Vagina (tissue), 2 donors: ENCODE results near the gene EPHA3. TPM values are rescaled to one million over a fixed set of nuclear protein-coding genes. Genes with fewer than 3 reads are reported as not detected.

ENCODE experiments used
- DNase-seq, 2 donors: peaks; one replicate each; pipeline ENCODE4 v3.0.0-alpha.2; 2017; ENCODE audit errors: extremely low spot score in 2 of 2
- H3K27ac ChIP-seq: fragments of 200-600 bp; sonication (generic); one replicate; pipeline ENCODE4 v1.5.1; 2019
- H3K27me3 ChIP-seq: fragments of 200-600 bp; sonication (generic); one replicate; pipeline ENCODE4 v1.5.1; 2019
- H3K36me3 ChIP-seq, 2 donors: fragments of 200-600 bp; sonication (generic); one replicate each; pipeline ENCODE4 v1.5.1; 2017 to 2019
- H3K4me1 ChIP-seq: fragments of 200-600 bp; sonication (generic); one replicate; pipeline ENCODE4 v1.5.1; 2019
- H3K4me3 ChIP-seq, 2 donors: fragments of 200-600 bp; sonication (generic); 1 replicate in 1 of 2; 2 replicates in 1 of 2; pipeline ENCODE4 v1.5.1; 2016 to 2019
- H3K9me3 ChIP-seq: fragments of 200-600 bp; sonication (generic); one replicate; pipeline ENCODE4 v1.5.1; 2019
- CTCF ChIP-seq, 3 experiments: fragments of 450-650 bp in 2 of 3; fragments of 200-600 bp in 1 of 3; sonication (generic) in 1 of 3; IDR thresholded peaks; one replicate each; pipeline ENCODE4 v1.5.1; 2017 to 2019; ENCODE audit warnings: antibody characterized with exemption in 3 of 3, mild to moderate bottlenecking in 2 of 3, moderate library complexity in 2 of 3
- POLR2A ChIP-seq, 2 donors: fragments of 450-650 bp; IDR thresholded peaks; one replicate each; pipeline ENCODE4 v1.6.1; 2017; ENCODE audit warnings: antibody characterized with exemption in 2 of 2, mild to moderate bottlenecking in 2 of 2, moderate library complexity in 2 of 2
- POLR2AphosphoS5 ChIP-seq, 2 donors: sonication (generic); formaldehyde crosslinking; IDR thresholded peaks; one replicate each; pipeline ENCODE4 v1.9.0; 2017; ENCODE audit warnings: antibody characterized with exemption in 2 of 2, mild to moderate bottlenecking in 2 of 2, low read depth in 1 of 2; ENCODE audit not compliant: insufficient read depth in 1 of 2
- intact Hi-C: fragments of 100-400 bp; cut with DNase I; formaldehyde crosslinking; loops from one replicate; pipeline ENCODE4 v1.15.1; 2023
- total RNA-seq: library from RNA; depleted of rRNA; stranded (reverse); fragments of >200 nt; gene quantifications from one replicate; pipeline ENCODE4 v1.2.3, GENCODE V29; 2016

The EPHA3 gene
- total RNA-seq, 1 donor from 2014 or later = 24.1 TPM

- Histone ChIP-seq H3K27ac (no peak overlapping the region), H3K36me3 (no peaks in the 10 kb centered on the region), H3K9me3 (no peaks in the 10 kb centered on the region), H3K4me1 (peaks cover 6% of the 10 kb centered on the region), H3K4me3 (no peak overlapping the region), H3K27me3 (no peaks in the 10 kb centered on the region)
- intact Hi-C loops = no loop called here
- TF ChIP-seq POLR2AphosphoS5 (IDR thresholded peaks at IDR 0.05; ENCODE audit: insufficient read depth in 1 of 2, low read depth in 1 of 2) (no peak), CTCF (IDR thresholded peaks at IDR 0.05) (no peak), POLR2A (IDR thresholded peaks at IDR 0.05) (no peak)
- no peak for DNase-seq
Observed at GRCh38 chr3:89234620-89235019, 127.2 kb downstream of the EPHA3 start.

GRCh38 chr3:89238846-89239245 is 131.4 kb downstream of the EPHA3 start:
- no peaks in the 10 kb centered on the region for H3K36me3 ChIP-seq
- H3K27me3 ChIP-seq = no peaks in the 10 kb centered on the region
- no peak overlapping the region for H3K4me3 ChIP-seq
- H3K9me3 ChIP-seq = no peaks in the 10 kb centered on the region
- H3K4me1 ChIP-seq = peaks cover 6% of the 10 kb centered on the region
- no peak for DNase-seq
- H3K27ac ChIP-seq = no peak overlapping the region
- intact Hi-C loops = no loop called here
- TF ChIP-seq POLR2AphosphoS5 (IDR thresholded peaks at IDR 0.05; ENCODE audit: insufficient read depth in 1 of 2, low read depth in 1 of 2) (no peak), CTCF (IDR thresholded peaks at IDR 0.05) (no peak), POLR2A (IDR thresholded peaks at IDR 0.05) (no peak)

GRCh38 chr3:89239774-89240173 is 132.4 kb downstream of the EPHA3 start:
- Histone ChIP-seq H3K27ac (no peak overlapping the region), H3K9me3 (no peaks in the 10 kb centered on the region), H3K36me3 (no peaks in the 10 kb centered on the region), H3K4me1 (peaks cover 6% of the 10 kb centered on the region), H3K4me3 (no peak overlapping the region), H3K27me3 (no peaks in the 10 kb centered on the region)
- TF ChIP-seq CTCF (IDR thresholded peaks at IDR 0.05) (no peak), POLR2A (IDR thresholded peaks at IDR 0.05) (no peak), POLR2AphosphoS5 (IDR thresholded peaks at IDR 0.05; ENCODE audit: insufficient read depth in 1 of 2, low read depth in 1 of 2) (no peak)
- DNase-seq = no peak
- intact Hi-C loops = no loop called here

GRCh38 chr3:89245612-89246011 is 138.2 kb downstream of the EPHA3 start:
- no peaks in the 10 kb centered on the region for H3K9me3 ChIP-seq
- H3K27me3 ChIP-seq = no peaks in the 10 kb centered on the region
- no peaks in the 10 kb centered on the region for H3K36me3 ChIP-seq
- no peak for TF ChIP-seq CTCF (IDR thresholded peaks at IDR 0.05)
- no peak for TF ChIP-seq POLR2A (IDR thresholded peaks at IDR 0.05)
- TF ChIP-seq POLR2AphosphoS5 (IDR thresholded peaks at IDR 0.05; ENCODE audit: insufficient read depth in 1 of 2, low read depth in 1 of 2) = no peak
- H3K4me1 ChIP-seq = no peaks in the 10 kb centered on the region
- DNase-seq = no peak
- H3K4me3 ChIP-seq = no peak overlapping the region
- intact Hi-C loops = no loop called here
- H3K27ac ChIP-seq = no peak overlapping the region

GRCh38 chr3:89246326-89246725 is 138.9 kb downstream of the EPHA3 start:
- Histone ChIP-seq H3K27ac (no peak overlapping the region), H3K9me3 (no peaks in the 10 kb centered on the region), H3K4me1 (no peaks in the 10 kb centered on the region), H3K27me3 (no peaks in the 10 kb centered on the region), H3K4me3 (no peak overlapping the region), H3K36me3 (no peaks in the 10 kb centered on the region)
- TF ChIP-seq POLR2AphosphoS5 (IDR thresholded peaks at IDR 0.05; ENCODE audit: insufficient read depth in 1 of 2, low read depth in 1 of 2) (no peak), POLR2A (IDR thresholded peaks at IDR 0.05) (no peak), CTCF (IDR thresholded peaks at IDR 0.05) (no peak)
- intact Hi-C loops = no loop called here
- no peak for DNase-seq
